HEK293 (cell line): Measurements from ENCODE around the gene UBL5.
A peak's percentile ranks its signal among the peaks of the same experiment; 100 is the strongest.

Experiments used
- EGR2 ChIP-seq: fragments of 450-650 bp; formaldehyde crosslinking; IDR thresholded peaks from 2 replicates; pipeline ENCODE4 v1.5.1; 2016; ENCODE audit warnings: low read depth, missing biosample characterization, missing genetic modification characterization
- GLI2 ChIP-seq: fragments of 450-650 bp; formaldehyde crosslinking; IDR thresholded peaks from 2 replicates; pipeline ENCODE4; 2017; ENCODE audit warnings: missing biosample characterization, missing genetic modification characterization, low read depth, borderline replicate concordance
- IKZF3 ChIP-seq: fragments of 450-650 bp; IDR thresholded peaks from 2 replicates; pipeline ENCODE4 v1.5.0; 2018; ENCODE audit warnings: missing biosample characterization, mild to moderate bottlenecking, missing genetic modification characterization, moderate library complexity
- KLF16 ChIP-seq: fragments of 450-650 bp; formaldehyde crosslinking; IDR thresholded peaks from 2 replicates; pipeline ENCODE4 v1.5.1; 2017; ENCODE audit warnings: missing biosample characterization, missing genetic modification characterization
- KLF9 ChIP-seq: fragments of 450-650 bp; formaldehyde crosslinking; IDR thresholded peaks from 2 replicates; pipeline ENCODE4 v1.5.1; 2016; ENCODE audit warnings: missing biosample characterization, missing genetic modification characterization, low read depth
- MYNN ChIP-seq: fragments of 450-650 bp; formaldehyde crosslinking; IDR thresholded peaks from 2 replicates; pipeline ENCODE4 v1.5.1; 2016; ENCODE audit warnings: missing biosample characterization, missing genetic modification characterization, borderline replicate concordance
- SP2 ChIP-seq: fragments of 450-650 bp; formaldehyde crosslinking; IDR thresholded peaks from 2 replicates; pipeline ENCODE4 v1.5.1; 2016; ENCODE audit warnings: missing biosample characterization, missing genetic modification characterization
- WT1 ChIP-seq: fragments of 450-650 bp; formaldehyde crosslinking; IDR thresholded peaks from 2 replicates; pipeline ENCODE4 v1.5.1; 2016; ENCODE audit warnings: missing biosample characterization, missing genetic modification characterization
- ZBTB48 ChIP-seq: fragments of 450-650 bp; formaldehyde crosslinking; IDR thresholded peaks from 2 replicates; pipeline ENCODE4 v1.5.1; 2016; ENCODE audit warnings: missing biosample characterization, missing genetic modification characterization
- ZBTB49 ChIP-seq: fragments of 450-650 bp; formaldehyde crosslinking; IDR thresholded peaks from 2 replicates; pipeline ENCODE4 v1.5.1; 2016; ENCODE audit warnings: missing biosample characterization, missing genetic modification characterization, low read depth
- ZFP37 ChIP-seq: fragments of 450-650 bp; formaldehyde crosslinking; IDR thresholded peaks from 2 replicates; pipeline ENCODE4 v1.5.1; 2016; ENCODE audit warnings: missing biosample characterization, missing genetic modification characterization
- ZIC2 ChIP-seq: fragments of 450-650 bp; formaldehyde crosslinking; IDR thresholded peaks from 2 replicates; pipeline ENCODE4 v1.5.1; 2016; ENCODE audit warnings: missing biosample characterization, missing genetic modification characterization
- ZNF121 ChIP-seq: fragments of 450-650 bp; formaldehyde crosslinking; IDR thresholded peaks from 2 replicates; pipeline ENCODE4 v1.5.1; 2016; ENCODE audit warnings: missing biosample characterization, missing genetic modification characterization
- ZNF133 ChIP-seq: fragments of 450-650 bp; formaldehyde crosslinking; IDR thresholded peaks from 2 replicates; pipeline ENCODE4 v1.5.1; 2016; ENCODE audit warnings: missing biosample characterization, missing genetic modification characterization
- ZNF148 ChIP-seq: fragments of 450-650 bp; formaldehyde crosslinking; IDR thresholded peaks from 2 replicates; pipeline ENCODE4 v1.5.0; 2017; ENCODE audit warnings: missing biosample characterization, missing genetic modification characterization, borderline replicate concordance
- ZNF155 ChIP-seq: fragments of 450-650 bp; formaldehyde crosslinking; IDR thresholded peaks from 2 replicates; pipeline ENCODE4 v1.5.1; 2016; ENCODE audit warnings: missing biosample characterization, missing genetic modification characterization
- ZNF248 ChIP-seq: fragments of 450-650 bp; formaldehyde crosslinking; IDR thresholded peaks from 2 replicates; pipeline ENCODE4 v1.5.1; 2017; ENCODE audit warnings: missing biosample characterization, missing genetic modification characterization
- ZNF324 ChIP-seq: fragments of 450-650 bp; formaldehyde crosslinking; IDR thresholded peaks from 2 replicates; pipeline ENCODE4 v1.5.1; 2016; ENCODE audit warnings: missing biosample characterization, missing genetic modification characterization
- ZNF354C ChIP-seq: fragments of 450-650 bp; formaldehyde crosslinking; IDR thresholded peaks from 2 replicates; pipeline ENCODE4 v1.5.1; 2016; ENCODE audit warnings: missing biosample characterization, missing genetic modification characterization, low read depth, borderline replicate concordance
- ZNF391 ChIP-seq: fragments of 450-650 bp; formaldehyde crosslinking; IDR thresholded peaks from 2 replicates; pipeline ENCODE4 v1.5.1; 2016; ENCODE audit warnings: low read depth, missing biosample characterization, missing genetic modification characterization, borderline replicate concordance
- ZNF394 ChIP-seq: fragments of 450-650 bp; formaldehyde crosslinking; IDR thresholded peaks from 2 replicates; pipeline ENCODE4 v1.5.1; 2016; ENCODE audit warnings: missing biosample characterization, missing genetic modification characterization, mild to moderate bottlenecking, moderate library complexity, borderline replicate concordance
- ZNF513 ChIP-seq: fragments of 450-650 bp; IDR thresholded peaks from 2 replicates; pipeline ENCODE4 v1.5.1; 2018; ENCODE audit warnings: missing biosample characterization, missing genetic modification characterization
- ZNF529 ChIP-seq: fragments of 450-650 bp; formaldehyde crosslinking; IDR thresholded peaks from 2 replicates; pipeline ENCODE4 v1.5.1; 2017; ENCODE audit warnings: missing genetic modification characterization, missing biosample characterization; ENCODE audit not compliant: insufficient replicate concordance
- ZNF692 ChIP-seq: fragments of 450-650 bp; formaldehyde crosslinking; IDR thresholded peaks from 2 replicates; pipeline ENCODE4 v1.5.1; 2016; ENCODE audit warnings: missing biosample characterization, missing genetic modification characterization
- ZNF747 ChIP-seq: fragments of 450-650 bp; formaldehyde crosslinking; IDR thresholded peaks from 2 replicates; pipeline ENCODE4 v1.5.1; 2016; ENCODE audit warnings: missing biosample characterization, missing genetic modification characterization
- ZXDB ChIP-seq: fragments of 450-650 bp; formaldehyde crosslinking; IDR thresholded peaks from 2 replicates; pipeline ENCODE4 v1.5.1; 2016; ENCODE audit warnings: missing biosample characterization, missing genetic modification characterization
- TF ChIP-seq, protein P1 (sequence below): fragments of 450-650 bp; formaldehyde crosslinking; conservative IDR thresholded peaks from 2 replicates; pipeline ENCODE4 v1.5.1; 2016; ENCODE audit warnings: low read depth, missing biosample characterization, missing genetic modification characterization

The UBL5 gene

GRCh38 chr19:9818734-9819595 is 8.8 kb upstream of the UBL5 start, which contains the start of gene FBXL12 (continued):
- TF ChIP-seq ZNF529 (tag by site-specific recombination) (no peak), ZNF148 (tag by site-specific recombination) (no peak), IKZF3 (tag by site-specific recombination) (no peak), GLI2 (tag by site-specific recombination) (no peak), ZNF155 (tag by site-specific recombination) (no peak), ZNF692 (tag by site-specific recombination) (no peak; the same call in 1 of the 2 replicates), ZNF133 (no peak), ZNF513 (tag by site-specific recombination) (no peak), ZBTB49 (tag by site-specific recombination) (no peak), ZNF391 (tag by site-specific recombination) (no peak), EGR2 (tag by site-specific recombination) (no peak), KLF16 (tag by site-specific recombination) (0 out of 2 replicates have a peak, but pooled peaks have one; percentile 4), WT1 (tag by site-specific recombination) (no peak), ZNF324 (tag by site-specific recombination) (0 out of 2 replicates have a peak, but pooled peaks have one; percentile 59), ZNF121 (no peak), KLF9 (peak; percentile 68), ZNF354C (tag by site-specific recombination) (no peak), ZNF747 (tag by site-specific recombination) (no peak), ZFP37 (tag by site-specific recombination) (no peak), ZIC2 (tag by site-specific recombination) (no peak; the same call in 1 of the 2 replicates), ZNF394 (no peak), ZNF248 (tag by site-specific recombination) (no peak), MYNN (no peak), SP2 (tag by site-specific recombination) (peak; percentile 68), ZBTB48 (no peak), ZXDB (tag by site-specific recombination) (peak; percentile 77)
- TF ChIP-seq, protein P1, sequence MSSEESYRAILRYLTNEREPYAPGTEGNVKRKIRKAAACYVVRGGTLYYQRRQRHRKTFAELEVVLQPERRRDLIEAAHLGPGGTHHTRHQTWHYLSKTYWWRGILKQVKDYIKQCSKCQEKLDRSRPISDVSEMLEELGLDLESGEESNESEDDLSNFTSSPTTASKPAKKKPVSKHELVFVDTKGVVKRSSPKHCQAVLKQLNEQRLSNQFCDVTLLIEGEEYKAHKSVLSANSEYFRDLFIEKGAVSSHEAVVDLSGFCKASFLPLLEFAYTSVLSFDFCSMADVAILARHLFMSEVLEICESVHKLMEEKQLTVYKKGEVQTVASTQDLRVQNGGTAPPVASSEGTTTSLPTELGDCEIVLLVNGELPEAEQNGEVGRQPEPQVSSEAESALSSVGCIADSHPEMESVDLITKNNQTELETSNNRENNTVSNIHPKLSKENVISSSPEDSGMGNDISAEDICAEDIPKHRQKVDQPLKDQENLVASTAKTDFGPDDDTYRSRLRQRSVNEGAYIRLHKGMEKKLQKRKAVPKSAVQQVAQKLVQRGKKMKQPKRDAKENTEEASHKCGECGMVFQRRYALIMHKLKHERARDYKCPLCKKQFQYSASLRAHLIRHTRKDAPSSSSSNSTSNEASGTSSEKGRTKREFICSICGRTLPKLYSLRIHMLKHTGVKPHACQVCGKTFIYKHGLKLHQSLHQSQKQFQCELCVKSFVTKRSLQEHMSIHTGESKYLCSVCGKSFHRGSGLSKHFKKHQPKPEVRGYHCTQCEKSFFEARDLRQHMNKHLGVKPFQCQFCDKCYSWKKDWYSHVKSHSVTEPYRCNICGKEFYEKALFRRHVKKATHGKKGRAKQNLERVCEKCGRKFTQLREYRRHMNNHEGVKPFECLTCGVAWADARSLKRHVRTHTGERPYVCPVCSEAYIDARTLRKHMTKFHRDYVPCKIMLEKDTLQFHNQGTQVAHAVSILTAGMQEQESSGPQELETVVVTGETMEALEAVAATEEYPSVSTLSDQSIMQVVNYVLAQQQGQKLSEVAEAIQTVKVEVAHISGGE (tag by site-specific recombination): peak; percentile 88
